WTC11 (cell line): ENCODE data around the gene KNDC1. TPM values are rescaled to one million over a fixed set of nuclear protein-coding genes. Genes with fewer than 3 reads are reported as not detected.

Experiments
- ATAC-seq: fragments of 200-7000 bp; cut with Tn5 transposase; 2 replicates; pipeline ENCODE4 v1.10.0; 2021; ENCODE audit warnings: mild to moderate bottlenecking, moderate library complexity
- CTCF ChIA-PET: fragments of 300-600 bp; sonication (Branson Sonifier 250); formaldehyde crosslinking; loops from one replicate; lab custom pipeline; 2021; ENCODE audit warnings: antibody characterized with exemption; lab: Charles Lee
- POLR2A ChIA-PET: fragments of 350-600 bp; sonication (Branson Sonifier 250); formaldehyde crosslinking; loops from one replicate; lab custom pipeline; 2021; ENCODE audit warnings: antibody characterized with exemption; lab: Charles Lee
- DNase-seq: peaks from one replicate; pipeline ENCODE4 v3.0.0; 2021; ENCODE audit warnings: low spot score
- H3K27ac Mint-ChIP-seq: 2 replicates; pipeline ENCODE4 v1.8.0; 2021; ENCODE audit warnings: mixed read lengths
- H3K27me3 Mint-ChIP-seq: 2 replicates; pipeline ENCODE4 v1.8.0; 2021; ENCODE audit warnings: low read depth, mild to moderate bottlenecking, moderate library complexity, mixed read lengths
- H3K36me3 Mint-ChIP-seq: 2 replicates; pipeline ENCODE4 v1.8.0; 2021; ENCODE audit warnings: mixed read lengths
- H3K4me1 Mint-ChIP-seq: 2 replicates; pipeline ENCODE4 v1.8.0; 2022; ENCODE audit warnings: mixed read lengths
- H3K4me3 Mint-ChIP-seq: 2 replicates; pipeline ENCODE4 v1.8.0; 2021; ENCODE audit warnings: mild to moderate bottlenecking, moderate library complexity, mixed read lengths
- H3K9me3 Mint-ChIP-seq: 2 replicates; pipeline ENCODE4 v1.8.0; 2021; ENCODE audit warnings: mixed read lengths
- CREM ChIP-seq: sonication (generic); formaldehyde crosslinking; IDR thresholded peaks from 2 replicates; pipeline ENCODE4 v1.8.1; 2022; ENCODE audit warnings: mild to moderate bottlenecking, missing genetic modification reagents, moderate library complexity
- ETV6 ChIP-seq: sonication (generic); formaldehyde crosslinking; IDR thresholded peaks from 2 replicates; pipeline ENCODE4 v1.8.1; 2022; ENCODE audit warnings: mild to moderate bottlenecking, missing genetic modification reagents
- FOXP1 ChIP-seq: sonication (generic); formaldehyde crosslinking; IDR thresholded peaks from 2 replicates; pipeline ENCODE4 v1.8.0; 2022; ENCODE audit warnings: missing genetic modification reagents, mild to moderate bottlenecking, moderate library complexity, borderline replicate concordance
- GABPB1 ChIP-seq: sonication (generic); formaldehyde crosslinking; IDR thresholded peaks from 2 replicates; pipeline ENCODE4 v1.8.1; 2023; ENCODE audit warnings: mild to moderate bottlenecking, missing genetic modification reagents
- JAZF1 ChIP-seq: fragments of 250-450 bp; sonication (Bioruptor Pico); IDR thresholded peaks from 2 replicates; pipeline ENCODE4 v1.9.0; 2021; ENCODE audit warnings: moderate library complexity, mild to moderate bottlenecking, inconsistent platforms
- JUN ChIP-seq: sonication (generic); formaldehyde crosslinking; IDR thresholded peaks from 2 replicates; pipeline ENCODE4 v1.8.0; 2023; ENCODE audit warnings: mild to moderate bottlenecking, missing genetic modification reagents
- KAT7 ChIP-seq: sonication (generic); formaldehyde crosslinking; IDR thresholded peaks from 2 replicates; pipeline ENCODE4 v1.8.1; 2023; ENCODE audit warnings: missing genetic modification reagents, mild to moderate bottlenecking, borderline replicate concordance
- NFE2L1 ChIP-seq: sonication (generic); formaldehyde crosslinking; IDR thresholded peaks from 2 replicates; pipeline ENCODE4 v1.8.1; 2023; ENCODE audit warnings: missing genetic modification reagents
- NR1H2 ChIP-seq: sonication (generic); formaldehyde crosslinking; IDR thresholded peaks from 2 replicates; pipeline ENCODE4 v1.9.0; 2021; ENCODE audit warnings: mild to moderate bottlenecking, moderate library complexity, missing genetic modification reagents
- PRRX2 ChIP-seq: fragments of 250-450 bp; sonication (Bioruptor Pico); IDR thresholded peaks from 2 replicates; pipeline ENCODE4 v1.8.0; 2021; ENCODE audit warnings: mild to moderate bottlenecking
- SOX15 ChIP-seq: fragments of 250-450 bp; sonication (Bioruptor Pico); IDR thresholded peaks from 2 replicates; pipeline ENCODE4 v1.9.0; 2021; ENCODE audit warnings: mild to moderate bottlenecking
- TCF7 ChIP-seq: sonication (generic); formaldehyde crosslinking; IDR thresholded peaks from 2 replicates; pipeline ENCODE4 v1.8.0; 2022; ENCODE audit warnings: mild to moderate bottlenecking, low read depth, missing genetic modification reagents, moderate library complexity
- ZNF317 ChIP-seq: sonication (generic); formaldehyde crosslinking; IDR thresholded peaks from 2 replicates; pipeline ENCODE4 v1.8.1; 2023; ENCODE audit warnings: low read depth, mild to moderate bottlenecking, moderate library complexity, missing genetic modification reagents, borderline replicate concordance
- total RNA-seq: library from RNA; stranded (reverse); gene quantifications from 3 replicates; pipeline ENCODE4 v1.2.3, GENCODE V29; 2021
- TF ChIP-seq, protein P1 (sequence below): sonication (generic); formaldehyde crosslinking; IDR thresholded peaks from 2 replicates; pipeline ENCODE4 v1.8.0; 2023; ENCODE audit warnings: missing genetic modification reagents, mild to moderate bottlenecking, borderline replicate concordance
- TF ChIP-seq, protein P2 (sequence below): fragments of 200-600 bp; IDR thresholded peaks from 2 replicates; pipeline ENCODE4 v1.8.0; 2022; ENCODE audit warnings: antibody characterized with exemption
- TF ChIP-seq, protein P3 (sequence below): sonication (generic); formaldehyde crosslinking; IDR thresholded peaks from 2 replicates; pipeline ENCODE4 v1.8.0; 2022; ENCODE audit warnings: mild to moderate bottlenecking, missing genetic modification reagents
- TF ChIP-seq, protein P4 (sequence below): sonication (generic); formaldehyde crosslinking; IDR thresholded peaks from 2 replicates; pipeline ENCODE4 v1.8.0; 2022; ENCODE audit warnings: mild to moderate bottlenecking, missing genetic modification reagents
- TF ChIP-seq, protein P5 (sequence below): fragments of 250-450 bp; sonication (Bioruptor Pico); IDR thresholded peaks from 2 replicates; pipeline ENCODE4 v1.9.0; 2021; ENCODE audit warnings: mild to moderate bottlenecking
- TF ChIP-seq, protein P6 (sequence below): sonication (generic); formaldehyde crosslinking; IDR thresholded peaks from 2 replicates; pipeline ENCODE4 v1.8.1; 2023; ENCODE audit warnings: mild to moderate bottlenecking, missing genetic modification reagents, borderline replicate concordance
- TF ChIP-seq, protein P7 (sequence below): fragments of 250-450 bp; sonication (Bioruptor Pico); IDR thresholded peaks from 2 replicates; pipeline ENCODE4 v1.9.0; 2021; ENCODE audit warnings: mild to moderate bottlenecking

KNDC1 gene
- total RNA-seq, 1 experiment from 2014 or later, result 26.6 TPM

DNA sequence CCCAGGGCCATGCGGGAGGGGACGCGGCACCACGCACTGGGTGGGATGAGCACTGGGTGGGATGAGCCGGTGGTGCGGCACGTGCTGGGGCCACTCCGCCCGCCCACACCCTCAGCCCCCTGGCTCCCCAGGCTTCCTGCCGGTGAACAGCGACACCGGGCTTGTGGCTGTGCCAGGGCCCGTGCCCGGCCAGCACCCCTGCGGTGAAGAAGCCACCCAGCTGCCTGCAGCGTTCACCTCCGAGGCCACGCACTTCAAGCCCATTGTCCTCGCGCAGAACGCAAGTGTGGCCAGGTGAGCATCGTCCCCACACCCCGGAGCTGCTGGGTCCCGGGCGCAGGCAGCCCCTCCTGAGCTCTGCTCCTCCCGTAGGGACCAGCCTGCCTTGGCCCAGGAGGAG, 38.2 kb downstream of the KNDC1 start:
- H3K9me3 Mint-ChIP-seq, result peaks cover 15% of the 10 kb centered on the region
- peaks cover 10% of the 10 kb centered on the region; the same call in 1 of the 2 replicates for H3K36me3 Mint-ChIP-seq
- TF ChIP-seq, protein P1, sequence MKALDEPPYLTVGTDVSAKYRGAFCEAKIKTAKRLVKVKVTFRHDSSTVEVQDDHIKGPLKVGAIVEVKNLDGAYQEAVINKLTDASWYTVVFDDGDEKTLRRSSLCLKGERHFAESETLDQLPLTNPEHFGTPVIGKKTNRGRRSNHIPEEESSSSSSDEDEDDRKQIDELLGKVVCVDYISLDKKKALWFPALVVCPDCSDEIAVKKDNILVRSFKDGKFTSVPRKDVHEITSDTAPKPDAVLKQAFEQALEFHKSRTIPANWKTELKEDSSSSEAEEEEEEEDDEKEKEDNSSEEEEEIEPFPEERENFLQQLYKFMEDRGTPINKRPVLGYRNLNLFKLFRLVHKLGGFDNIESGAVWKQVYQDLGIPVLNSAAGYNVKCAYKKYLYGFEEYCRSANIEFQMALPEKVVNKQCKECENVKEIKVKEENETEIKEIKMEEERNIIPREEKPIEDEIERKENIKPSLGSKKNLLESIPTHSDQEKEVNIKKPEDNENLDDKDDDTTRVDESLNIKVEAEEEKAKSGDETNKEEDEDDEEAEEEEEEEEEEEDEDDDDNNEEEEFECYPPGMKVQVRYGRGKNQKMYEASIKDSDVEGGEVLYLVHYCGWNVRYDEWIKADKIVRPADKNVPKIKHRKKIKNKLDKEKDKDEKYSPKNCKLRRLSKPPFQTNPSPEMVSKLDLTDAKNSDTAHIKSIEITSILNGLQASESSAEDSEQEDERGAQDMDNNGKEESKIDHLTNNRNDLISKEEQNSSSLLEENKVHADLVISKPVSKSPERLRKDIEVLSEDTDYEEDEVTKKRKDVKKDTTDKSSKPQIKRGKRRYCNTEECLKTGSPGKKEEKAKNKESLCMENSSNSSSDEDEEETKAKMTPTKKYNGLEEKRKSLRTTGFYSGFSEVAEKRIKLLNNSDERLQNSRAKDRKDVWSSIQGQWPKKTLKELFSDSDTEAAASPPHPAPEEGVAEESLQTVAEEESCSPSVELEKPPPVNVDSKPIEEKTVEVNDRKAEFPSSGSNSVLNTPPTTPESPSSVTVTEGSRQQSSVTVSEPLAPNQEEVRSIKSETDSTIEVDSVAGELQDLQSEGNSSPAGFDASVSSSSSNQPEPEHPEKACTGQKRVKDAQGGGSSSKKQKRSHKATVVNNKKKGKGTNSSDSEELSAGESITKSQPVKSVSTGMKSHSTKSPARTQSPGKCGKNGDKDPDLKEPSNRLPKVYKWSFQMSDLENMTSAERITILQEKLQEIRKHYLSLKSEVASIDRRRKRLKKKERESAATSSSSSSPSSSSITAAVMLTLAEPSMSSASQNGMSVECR (CRISPR knock-in tag), result no peak
- TF ChIP-seq, protein P2, sequence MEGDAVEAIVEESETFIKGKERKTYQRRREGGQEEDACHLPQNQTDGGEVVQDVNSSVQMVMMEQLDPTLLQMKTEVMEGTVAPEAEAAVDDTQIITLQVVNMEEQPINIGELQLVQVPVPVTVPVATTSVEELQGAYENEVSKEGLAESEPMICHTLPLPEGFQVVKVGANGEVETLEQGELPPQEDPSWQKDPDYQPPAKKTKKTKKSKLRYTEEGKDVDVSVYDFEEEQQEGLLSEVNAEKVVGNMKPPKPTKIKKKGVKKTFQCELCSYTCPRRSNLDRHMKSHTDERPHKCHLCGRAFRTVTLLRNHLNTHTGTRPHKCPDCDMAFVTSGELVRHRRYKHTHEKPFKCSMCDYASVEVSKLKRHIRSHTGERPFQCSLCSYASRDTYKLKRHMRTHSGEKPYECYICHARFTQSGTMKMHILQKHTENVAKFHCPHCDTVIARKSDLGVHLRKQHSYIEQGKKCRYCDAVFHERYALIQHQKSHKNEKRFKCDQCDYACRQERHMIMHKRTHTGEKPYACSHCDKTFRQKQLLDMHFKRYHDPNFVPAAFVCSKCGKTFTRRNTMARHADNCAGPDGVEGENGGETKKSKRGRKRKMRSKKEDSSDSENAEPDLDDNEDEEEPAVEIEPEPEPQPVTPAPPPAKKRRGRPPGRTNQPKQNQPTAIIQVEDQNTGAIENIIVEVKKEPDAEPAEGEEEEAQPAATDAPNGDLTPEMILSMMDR, result no peak
- TF ChIP-seq, protein P3, sequence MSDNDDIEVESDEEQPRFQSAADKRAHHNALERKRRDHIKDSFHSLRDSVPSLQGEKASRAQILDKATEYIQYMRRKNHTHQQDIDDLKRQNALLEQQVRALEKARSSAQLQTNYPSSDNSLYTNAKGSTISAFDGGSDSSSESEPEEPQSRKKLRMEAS, result no peak
- TF ChIP-seq ZNF317 (CRISPR knock-in tag) (no peak), NR1H2 (CRISPR knock-in tag) (no peak), PRRX2 (CRISPR knock-in tag) (no peak), GABPB1 (no peak), JAZF1 (CRISPR knock-in tag) (no peak), JUN (CRISPR knock-in tag) (no peak), SOX15 (CRISPR knock-in tag) (no peak), ETV6 (CRISPR knock-in tag) (no peak), NFE2L1 (CRISPR knock-in tag) (no peak), TCF7 (CRISPR knock-in tag) (no peak), CREM (no peak), KAT7 (CRISPR knock-in tag) (no peak), FOXP1 (CRISPR knock-in tag) (no peak)
- TF ChIP-seq, protein P4, sequence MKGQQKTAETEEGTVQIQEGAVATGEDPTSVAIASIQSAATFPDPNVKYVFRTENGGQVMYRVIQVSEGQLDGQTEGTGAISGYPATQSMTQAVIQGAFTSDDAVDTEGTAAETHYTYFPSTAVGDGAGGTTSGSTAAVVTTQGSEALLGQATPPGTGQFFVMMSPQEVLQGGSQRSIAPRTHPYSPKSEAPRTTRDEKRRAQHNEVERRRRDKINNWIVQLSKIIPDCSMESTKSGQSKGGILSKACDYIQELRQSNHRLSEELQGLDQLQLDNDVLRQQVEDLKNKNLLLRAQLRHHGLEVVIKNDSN, result no peak
- TF ChIP-seq, protein P5, sequence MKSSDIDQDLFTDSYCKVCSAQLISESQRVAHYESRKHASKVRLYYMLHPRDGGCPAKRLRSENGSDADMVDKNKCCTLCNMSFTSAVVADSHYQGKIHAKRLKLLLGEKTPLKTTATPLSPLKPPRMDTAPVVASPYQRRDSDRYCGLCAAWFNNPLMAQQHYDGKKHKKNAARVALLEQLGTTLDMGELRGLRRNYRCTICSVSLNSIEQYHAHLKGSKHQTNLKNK (CRISPR knock-in tag), result no peak
- TF ChIP-seq, protein P6, sequence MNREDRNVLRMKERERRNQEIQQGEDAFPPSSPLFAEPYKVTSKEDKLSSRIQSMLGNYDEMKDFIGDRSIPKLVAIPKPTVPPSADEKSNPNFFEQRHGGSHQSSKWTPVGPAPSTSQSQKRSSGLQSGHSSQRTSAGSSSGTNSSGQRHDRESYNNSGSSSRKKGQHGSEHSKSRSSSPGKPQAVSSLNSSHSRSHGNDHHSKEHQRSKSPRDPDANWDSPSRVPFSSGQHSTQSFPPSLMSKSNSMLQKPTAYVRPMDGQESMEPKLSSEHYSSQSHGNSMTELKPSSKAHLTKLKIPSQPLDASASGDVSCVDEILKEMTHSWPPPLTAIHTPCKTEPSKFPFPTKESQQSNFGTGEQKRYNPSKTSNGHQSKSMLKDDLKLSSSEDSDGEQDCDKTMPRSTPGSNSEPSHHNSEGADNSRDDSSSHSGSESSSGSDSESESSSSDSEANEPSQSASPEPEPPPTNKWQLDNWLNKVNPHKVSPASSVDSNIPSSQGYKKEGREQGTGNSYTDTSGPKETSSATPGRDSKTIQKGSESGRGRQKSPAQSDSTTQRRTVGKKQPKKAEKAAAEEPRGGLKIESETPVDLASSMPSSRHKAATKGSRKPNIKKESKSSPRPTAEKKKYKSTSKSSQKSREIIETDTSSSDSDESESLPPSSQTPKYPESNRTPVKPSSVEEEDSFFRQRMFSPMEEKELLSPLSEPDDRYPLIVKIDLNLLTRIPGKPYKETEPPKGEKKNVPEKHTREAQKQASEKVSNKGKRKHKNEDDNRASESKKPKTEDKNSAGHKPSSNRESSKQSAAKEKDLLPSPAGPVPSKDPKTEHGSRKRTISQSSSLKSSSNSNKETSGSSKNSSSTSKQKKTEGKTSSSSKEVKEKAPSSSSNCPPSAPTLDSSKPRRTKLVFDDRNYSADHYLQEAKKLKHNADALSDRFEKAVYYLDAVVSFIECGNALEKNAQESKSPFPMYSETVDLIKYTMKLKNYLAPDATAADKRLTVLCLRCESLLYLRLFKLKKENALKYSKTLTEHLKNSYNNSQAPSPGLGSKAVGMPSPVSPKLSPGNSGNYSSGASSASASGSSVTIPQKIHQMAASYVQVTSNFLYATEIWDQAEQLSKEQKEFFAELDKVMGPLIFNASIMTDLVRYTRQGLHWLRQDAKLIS (CRISPR knock-in tag), result no peak
- TF ChIP-seq, protein P7, sequence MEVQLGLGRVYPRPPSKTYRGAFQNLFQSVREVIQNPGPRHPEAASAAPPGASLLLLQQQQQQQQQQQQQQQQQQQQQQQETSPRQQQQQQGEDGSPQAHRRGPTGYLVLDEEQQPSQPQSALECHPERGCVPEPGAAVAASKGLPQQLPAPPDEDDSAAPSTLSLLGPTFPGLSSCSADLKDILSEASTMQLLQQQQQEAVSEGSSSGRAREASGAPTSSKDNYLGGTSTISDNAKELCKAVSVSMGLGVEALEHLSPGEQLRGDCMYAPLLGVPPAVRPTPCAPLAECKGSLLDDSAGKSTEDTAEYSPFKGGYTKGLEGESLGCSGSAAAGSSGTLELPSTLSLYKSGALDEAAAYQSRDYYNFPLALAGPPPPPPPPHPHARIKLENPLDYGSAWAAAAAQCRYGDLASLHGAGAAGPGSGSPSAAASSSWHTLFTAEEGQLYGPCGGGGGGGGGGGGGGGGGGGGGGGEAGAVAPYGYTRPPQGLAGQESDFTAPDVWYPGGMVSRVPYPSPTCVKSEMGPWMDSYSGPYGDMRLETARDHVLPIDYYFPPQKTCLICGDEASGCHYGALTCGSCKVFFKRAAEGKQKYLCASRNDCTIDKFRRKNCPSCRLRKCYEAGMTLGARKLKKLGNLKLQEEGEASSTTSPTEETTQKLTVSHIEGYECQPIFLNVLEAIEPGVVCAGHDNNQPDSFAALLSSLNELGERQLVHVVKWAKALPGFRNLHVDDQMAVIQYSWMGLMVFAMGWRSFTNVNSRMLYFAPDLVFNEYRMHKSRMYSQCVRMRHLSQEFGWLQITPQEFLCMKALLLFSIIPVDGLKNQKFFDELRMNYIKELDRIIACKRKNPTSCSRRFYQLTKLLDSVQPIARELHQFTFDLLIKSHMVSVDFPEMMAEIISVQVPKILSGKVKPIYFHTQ (CRISPR knock-in tag), result no peak
- TF ChIP-seq, all 79 proteins: peak for 0
- no peak overlapping the region for H3K4me3 Mint-ChIP-seq
- H3K27me3 Mint-ChIP-seq, result no peaks in the 10 kb centered on the region; the same call in none of the 2 replicates
- DNase-seq (no peak), ATAC-seq (no peak)
- POLR2A ChIA-PET, result no interaction called here
- H3K4me1 Mint-ChIP-seq, result no peaks in the 10 kb centered on the region
- no peak overlapping the region for H3K27ac Mint-ChIP-seq
- CTCF ChIA-PET, result interaction anchor here (1.5 to 2.8 kb wide), 2 partner anchors 53 to 55 kb away, joined by 8 to 19 read pairs; no protein-coding TSS in a partner anchor
